Panc1 (cell line): ENCODE data around the gene PSMC1. TPM values are rescaled to one million over a fixed set of nuclear protein-coding genes. Genes with fewer than 3 reads are reported as not detected.
"Not testable (repeated sequence)": the region's sequence is repeated elsewhere in the genome, so short reads cannot be mapped to it uniquely, and the experiment has no call there.

ENCODE experiments used
- ATAC-seq: fragments of 200-7000 bp; cut with Tn5 transposase; 2 replicates; pipeline ENCODE4 v1.9.1; 2020; ENCODE audit warnings: mild to moderate bottlenecking, moderate library complexity
- BruUV-seq: library from RNA; stranded (reverse); fragments of 400-500 nt; replicated peaks from 2 replicates; lab custom pipeline; 2021; lab: Mats Ljungman, UMichigan
- CTCF ChIA-PET: fragments of 300-600 bp; sonication (Branson Sonifier 250); formaldehyde crosslinking; loops from one replicate; lab custom pipeline; 2022; ENCODE audit warnings: antibody characterized with exemption; lab: Charles Lee
- POLR2A ChIA-PET: fragments of 300-600 bp; sonication (Branson Sonifier 250); formaldehyde crosslinking; loops from one replicate; lab custom pipeline; 2022; ENCODE audit warnings: antibody characterized with exemption; lab: Charles Lee
- DNase-seq: peaks from one replicate; pipeline ENCODE4 v3.0.0-alpha.2; 2010; ENCODE audit warnings: low read depth, low spot score
- H3K27ac ChIP-seq: 2 replicates; pipeline ENCODE4 v1.5.1; 2011; ENCODE audit warnings: mild to moderate bottlenecking, low read length, inconsistent platforms
- H3K27me3 ChIP-seq: fragments of 200-500 bp; sonication (Bioruptor generic); 2 replicates; pipeline ENCODE4 v1.6.0; 2014; ENCODE audit warnings: low read length, inconsistent platforms; ENCODE audit not compliant: control insufficient read depth, insufficient read depth
- H3K36me3 ChIP-seq: fragments of 200-500 bp; sonication (Bioruptor generic); 2 replicates; pipeline ENCODE4 v1.5.1; 2014; ENCODE audit warnings: inconsistent platforms, mild to moderate bottlenecking, low read length, moderate library complexity; ENCODE audit not compliant: control insufficient read depth, insufficient read depth
- H3K4me1 ChIP-seq: 2 replicates; pipeline ENCODE4 v1.5.1; 2011; ENCODE audit warnings: inconsistent platforms, mild to moderate bottlenecking, low read length, moderate library complexity; ENCODE audit not compliant: control insufficient read depth, insufficient read depth
- H3K4me3 ChIP-seq, 2 experiments: 2 replicates each; pipeline ENCODE4 v1.5.1; 2011 to 2012; ENCODE audit warnings: low read depth in 2 of 2, low read length in 2 of 2, mild to moderate bottlenecking in 2 of 2, inconsistent platforms in 1 of 2, moderate library complexity in 1 of 2
- H3K9me3 ChIP-seq: fragments of 200-500 bp; sonication (Bioruptor generic); 2 replicates; pipeline ENCODE4 v1.5.1; 2014; ENCODE audit warnings: low read depth, mild to moderate bottlenecking, inconsistent platforms, low read length, moderate library complexity; ENCODE audit not compliant: control insufficient read depth, insufficient read depth
- POLR2AphosphoS5 ChIP-seq: IDR thresholded peaks from 2 replicates; pipeline ENCODE4 v1.6.1; 2012; ENCODE audit warnings: mild to moderate bottlenecking, low read depth, low read length, moderate library complexity
- REST ChIP-seq, 2 experiments: IDR thresholded peaks; 2 replicates each; pipeline ENCODE4 v1.6.1; 2011 to 2012; ENCODE audit warnings: low read depth in 2 of 2, control low read depth in 1 of 2, low read length in 1 of 2, mild to moderate bottlenecking in 1 of 2, moderate library complexity in 1 of 2; ENCODE audit not compliant: insufficient read depth in 1 of 2
- SIN3A ChIP-seq: IDR thresholded peaks from 2 replicates; pipeline ENCODE4 v1.6.1; 2012; ENCODE audit warnings: low read depth, mild to moderate bottlenecking, low read length, moderate library complexity, borderline replicate concordance; ENCODE audit not compliant: insufficient read depth
- TCF7L2 ChIP-seq: IDR thresholded peaks from 2 replicates; pipeline ENCODE4 v1.6.1; 2011; ENCODE audit warnings: mild to moderate bottlenecking, low read depth, low read length, inconsistent platforms
- in situ Hi-C: cut with HindIII; loops from 2 replicates; pipeline ENCODE4 v1.10.0; 2016; ENCODE audit warnings: low sequenced_read_pairs, low pct_unique_long_range_greater_than_20kb
- intact Hi-C: fragments of 100-400 bp; cut with micrococcal nuclease; formaldehyde crosslinking; loops from one replicate; pipeline ENCODE4 v1.10.0; 2022; ENCODE audit not compliant: unreplicated experiment
- total RNA-seq: library from RNA; stranded (reverse); gene quantifications from one replicate; pipeline ENCODE4 v1.2.1, GENCODE V29; 2021; ENCODE audit not compliant: unreplicated experiment
- TF ChIP-seq, protein P1 (sequence below): fragments of 450-650 bp; IDR thresholded peaks from 2 replicates; pipeline ENCODE4 v1.5.1; 2017; ENCODE audit warnings: mild to moderate bottlenecking

Gene PSMC1
- total RNA-seq, 1 experiment from 2014 or later = 112 TPM

- ChIA-PET CTCF (no interaction called here), POLR2A (interaction anchor here (0.6 kb wide), 1 partner anchor 13 kb away, joined by 3 read pairs; no protein-coding TSS in a partner anchor)
- Histone ChIP-seq H3K27ac (no peak overlapping the region), H3K27me3 (no peaks in the 10 kb centered on the region), H3K9me3 (no peaks in the 10 kb centered on the region), H3K4me3 (no peak overlapping the region), H3K4me1 (no peaks in the 10 kb centered on the region), H3K36me3 (no peaks in the 10 kb centered on the region)
- ATAC-seq = no peak
- no peak for DNase-seq
- no peak for TF ChIP-seq TCF7L2
- no peak for TF ChIP-seq POLR2AphosphoS5
- TF ChIP-seq REST (IDR thresholded peaks at IDR 0.05; ENCODE audit: insufficient read depth in 1 of 2, low read depth in 2 of 2, low read length in 1 of 2) = no peak
- no peak for TF ChIP-seq SIN3A
- TF ChIP-seq, protein P1, sequence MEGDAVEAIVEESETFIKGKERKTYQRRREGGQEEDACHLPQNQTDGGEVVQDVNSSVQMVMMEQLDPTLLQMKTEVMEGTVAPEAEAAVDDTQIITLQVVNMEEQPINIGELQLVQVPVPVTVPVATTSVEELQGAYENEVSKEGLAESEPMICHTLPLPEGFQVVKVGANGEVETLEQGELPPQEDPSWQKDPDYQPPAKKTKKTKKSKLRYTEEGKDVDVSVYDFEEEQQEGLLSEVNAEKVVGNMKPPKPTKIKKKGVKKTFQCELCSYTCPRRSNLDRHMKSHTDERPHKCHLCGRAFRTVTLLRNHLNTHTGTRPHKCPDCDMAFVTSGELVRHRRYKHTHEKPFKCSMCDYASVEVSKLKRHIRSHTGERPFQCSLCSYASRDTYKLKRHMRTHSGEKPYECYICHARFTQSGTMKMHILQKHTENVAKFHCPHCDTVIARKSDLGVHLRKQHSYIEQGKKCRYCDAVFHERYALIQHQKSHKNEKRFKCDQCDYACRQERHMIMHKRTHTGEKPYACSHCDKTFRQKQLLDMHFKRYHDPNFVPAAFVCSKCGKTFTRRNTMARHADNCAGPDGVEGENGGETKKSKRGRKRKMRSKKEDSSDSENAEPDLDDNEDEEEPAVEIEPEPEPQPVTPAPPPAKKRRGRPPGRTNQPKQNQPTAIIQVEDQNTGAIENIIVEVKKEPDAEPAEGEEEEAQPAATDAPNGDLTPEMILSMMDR = no peak
- no TSS peak for BruUV-seq
- in situ Hi-C loops = no loop called here
- intact Hi-C loops = no loop called here
Measured at GRCh38 chr14:90246936-90247335, 9.4 kb upstream of the PSMC1 start.

GRCh38 chr14:90247441-90247840 is 8.9 kb upstream of the PSMC1 start:
- H3K9me3 ChIP-seq, ATAC-seq, H3K4me1 ChIP-seq, BruUV-seq, DNase-seq, H3K36me3 ChIP-seq, in situ Hi-C loops, H3K4me3 ChIP-seq, H3K27me3 ChIP-seq, intact Hi-C loops, CTCF ChIA-PET, H3K27ac ChIP-seq: not testable (repeated sequence)
- POLR2A ChIA-PET = interaction anchor here (0.6 kb wide), 1 partner anchor 14 kb away, joined by 3 read pairs; no protein-coding TSS in a partner anchor

GRCh38 chr14:90248594-90248993 is 7.8 kb upstream of the PSMC1 start:
- in situ Hi-C loops (no loop called here), intact Hi-C loops (no loop called here)
- no peaks in the 10 kb centered on the region for H3K36me3 ChIP-seq
- TF ChIP-seq REST (IDR thresholded peaks at IDR 0.05; ENCODE audit: insufficient read depth in 1 of 2, low read depth in 2 of 2, low read length in 1 of 2) = no peak
- no peak for TF ChIP-seq POLR2AphosphoS5
- TF ChIP-seq TCF7L2 = no peak
- TF ChIP-seq SIN3A = no peak
- TF ChIP-seq, protein P1 = no peak
- H3K27me3 ChIP-seq = no peaks in the 10 kb centered on the region; the same call in 1 of the 2 replicates
- no peaks in the 10 kb centered on the region for H3K9me3 ChIP-seq
- no peak overlapping the region for H3K4me3 ChIP-seq
- no peak for ATAC-seq
- H3K27ac ChIP-seq = no peak overlapping the region
- no peak for DNase-seq
- H3K4me1 ChIP-seq = no peaks in the 10 kb centered on the region
- ChIA-PET CTCF (no interaction called here), POLR2A (interaction anchor here (0.6 kb wide), 1 partner anchor 1199 kb away, joined by 3 read pairs; no protein-coding TSS in a partner anchor)
- no TSS peak for BruUV-seq
